PC-9 (cell line): ENCODE measurements around the gene GGN. TPM values are rescaled to one million over a fixed set of nuclear protein-coding genes. Genes with fewer than 3 reads are reported as not detected.

Experiments
- BruUV-seq: library from RNA; stranded (reverse); fragments of 400-500 nt; replicated peaks from 2 replicates; lab custom pipeline; 2021; lab: Mats Ljungman, UMichigan
- CTCF ChIA-PET: fragments of 300-600 bp; sonication (Branson Sonifier 250); formaldehyde crosslinking; loops from one replicate; lab custom pipeline; 2022; ENCODE audit warnings: antibody characterized with exemption; lab: Charles Lee
- POLR2A ChIA-PET: fragments of 300-600 bp; sonication (Branson Sonifier 250); formaldehyde crosslinking; loops from one replicate; lab custom pipeline; 2022; ENCODE audit warnings: antibody characterized with exemption; ENCODE audit not compliant: unreplicated experiment; lab: Charles Lee
- DNase-seq, 2 experiments: peaks; one replicate each; pipeline versions ENCODE4 v3.0.0 to v3.0.0-alpha.2; 2015 to 2022; ENCODE audit warnings: mixed read lengths in 1 of 2
- H2AFZ ChIP-seq: fragments of 200-600 bp; sonication (generic); 2 replicates; pipeline ENCODE4 v1.8.1; 2017; ENCODE audit warnings: antibody characterized with exemption
- H3F3A ChIP-seq: fragments of 200-600 bp; sonication (generic); 2 replicates; pipeline ENCODE4 v1.8.1; 2017; ENCODE audit warnings: antibody characterized with exemption, mild to moderate bottlenecking, low read depth; ENCODE audit not compliant: insufficient read depth
- H3K27ac ChIP-seq: fragments of 200-600 bp; sonication (generic); 2 replicates; pipeline ENCODE4 v1.6.1; 2016; ENCODE audit warnings: mixed run types
- H3K27me3 ChIP-seq: fragments of 200-600 bp; sonication (generic); 2 replicates; pipeline ENCODE4 v1.6.1; 2016; ENCODE audit warnings: low read depth, mixed run types; ENCODE audit not compliant: insufficient read depth
- H3K36me3 ChIP-seq: fragments of 200-600 bp; sonication (generic); 2 replicates; pipeline ENCODE4 v1.6.1; 2016; ENCODE audit warnings: low read depth, mixed run types
- H3K4me1 ChIP-seq: fragments of 200-600 bp; sonication (generic); replicated peaks from 2 replicates; pipeline ENCODE4 v1.6.1; 2016; ENCODE audit warnings: mixed run types; ENCODE audit not compliant: insufficient read depth
- H3K4me2 ChIP-seq: fragments of 200-600 bp; sonication (generic); 2 replicates; pipeline ENCODE4 v1.6.1; 2017; ENCODE audit warnings: mixed run types
- H3K4me3 ChIP-seq: fragments of 200-600 bp; sonication (generic); 2 replicates; pipeline ENCODE4 v1.6.1; 2016; ENCODE audit warnings: mixed run types
- H3K79me2 ChIP-seq: fragments of 200-600 bp; sonication (generic); 2 replicates; pipeline ENCODE4 v1.6.1; 2017; ENCODE audit warnings: low read depth, mixed run types
- H3K9me2 ChIP-seq: fragments of 200-600 bp; sonication (generic); 2 replicates; pipeline ENCODE4 v1.8.1; 2017; ENCODE audit warnings: mild to moderate bottlenecking; ENCODE audit not compliant: insufficient read depth
- H3K9me3 ChIP-seq: fragments of 200-600 bp; sonication (generic); 2 replicates; pipeline ENCODE4 v1.8.1; 2016; ENCODE audit warnings: low read depth; ENCODE audit not compliant: insufficient read depth
- H4K20me1 ChIP-seq: fragments of 200-600 bp; sonication (generic); 2 replicates; pipeline ENCODE4 v1.8.1; 2017; ENCODE audit not compliant: insufficient read depth
- CTCF ChIP-seq: fragments of 200-600 bp; sonication (generic); conservative IDR thresholded peaks from 2 replicates; pipeline ENCODE4 v1.6.1; 2017; ENCODE audit warnings: mixed run types, antibody characterized with exemption, mild to moderate bottlenecking, moderate library complexity
- EZH2 ChIP-seq: fragments of 200-600 bp; sonication (generic); IDR thresholded peaks from 2 replicates; pipeline ENCODE4 v1.8.0; 2017; ENCODE audit warnings: antibody characterized with exemption, low read depth
- intact Hi-C: fragments of 100-400 bp; cut with micrococcal nuclease; formaldehyde crosslinking; loops from one replicate; pipeline ENCODE4 v1.10.0; 2022; ENCODE audit not compliant: unreplicated experiment
- total RNA-seq: library from RNA; stranded (reverse); gene quantifications from 2 replicates; pipeline ENCODE4 v1.2.3, GENCODE V29; 2021

GGN gene
- total RNA-seq, 1 experiment from 2014 or later: 1.0 TPM

- Histone ChIP-seq H3K4me2 (peak overlapping the region; percentile 81), H2AFZ (peak overlapping the region; percentile 86), H3K79me2 (peaks cover 36% of the 10 kb centered on the region), H3K4me1 (peaks cover 15% of the 10 kb centered on the region), H3K4me3 (peak overlapping the region; percentile 76), H3K9me3 (no peaks in the 10 kb centered on the region), H3K9me2 (no peaks in the 10 kb centered on the region), H3K36me3 (peaks cover 19% of the 10 kb centered on the region; the same call in 1 of the 2 replicates), H3F3A (peaks cover 5% of the 10 kb centered on the region), H3K27ac (peak overlapping the region; percentile 27; the same call in 1 of the 2 replicates), H4K20me1 (peaks cover 3% of the 10 kb centered on the region), H3K27me3 (no peaks in the 10 kb centered on the region)
- POLR2A ChIA-PET: interaction anchor here (0.6 to 1.2 kb wide), 9 partner anchors 14 to 907 kb away, joined by 3 to 28 read pairs (median 5); partner anchors contain the start of genes FAM98C, GGN, WDR87 and ZNF569
- DNase-seq: no peak
- intact Hi-C loops: loop anchor here (1.0 kb wide), 2 partner anchors 14 to 38 kb away; partner anchors contain the start of genes GGN and SPRED3
- CTCF ChIA-PET: interaction anchor here (0.8 to 1.4 kb wide), 3 partner anchors 13 to 38 kb away, joined by 3 to 8 read pairs (median 4); partner anchors contain the start of genes CATSPERG and GGN
- BruUV-seq: TSS peak; percentile 44
- TF ChIP-seq EZH2: no peak
- TF ChIP-seq CTCF: no peak
Measured at GRCh38 chr19:38373907-38374331, 13.9 kb downstream of the GGN start.

- Histone ChIP-seq H3K4me1 (peaks cover 13% of the 10 kb centered on the region), H3K9me2 (no peaks in the 10 kb centered on the region), H3K27me3 (no peaks in the 10 kb centered on the region), H4K20me1 (no peaks in the 10 kb centered on the region), H3K9me3 (no peaks in the 10 kb centered on the region), H3F3A (peaks cover 5% of the 10 kb centered on the region), H2AFZ (no peak overlapping the region), H3K36me3 (no peaks in the 10 kb centered on the region), H3K4me3 (no peak overlapping the region), H3K4me2 (no peak overlapping the region), H3K79me2 (peaks cover 13% of the 10 kb centered on the region), H3K27ac (no peak overlapping the region)
- CTCF ChIA-PET: no interaction called here
- no peak for TF ChIP-seq CTCF
- no peak for TF ChIP-seq EZH2
- POLR2A ChIA-PET: no interaction called here
- DNase-seq: no peak
- intact Hi-C loops: no loop called here
- BruUV-seq: no TSS peak
Measured at GRCh38 chr19:38371081-38371480, 16.8 kb downstream of the GGN start.

- no peaks in the 10 kb centered on the region for H3K36me3 ChIP-seq
- no peak for DNase-seq
- H3K27me3 ChIP-seq: no peaks in the 10 kb centered on the region
- H3K27ac ChIP-seq: no peak overlapping the region
- intact Hi-C loops: no loop called here
- H3F3A ChIP-seq: peaks cover 5% of the 10 kb centered on the region
- no TSS peak for BruUV-seq
- H3K9me2 ChIP-seq: no peaks in the 10 kb centered on the region
- H3K9me3 ChIP-seq: no peaks in the 10 kb centered on the region
- H3K4me1 ChIP-seq: peaks cover 7% of the 10 kb centered on the region; the same call in 1 of the 2 replicates
- ChIA-PET CTCF (no interaction called here), POLR2A (interaction anchor here (0.8 kb wide), 1 partner anchor 93 kb away, joined by 5 read pairs; no protein-coding TSS in a partner anchor)
- no peak overlapping the region for H3K4me2 ChIP-seq
- peaks cover 5% of the 10 kb centered on the region for H3K79me2 ChIP-seq
- no peak overlapping the region for H3K4me3 ChIP-seq
- no peaks in the 10 kb centered on the region for H4K20me1 ChIP-seq
- no peak for TF ChIP-seq CTCF
- no peak for TF ChIP-seq EZH2
- H2AFZ ChIP-seq: no peak overlapping the region
Measured at GRCh38 chr19:38370299-38370698, 17.5 kb downstream of the GGN start.
